HepG2 (cell line): ENCODE measurements around the gene POC1A. TPM values are rescaled to one million over a fixed set of nuclear protein-coding genes. Genes with fewer than 3 reads are reported as not detected.

Source experiments
- ATAC-seq: fragments of 200-7000 bp; cut with Tn5 transposase; 3 replicates; pipeline ENCODE4 v1.9.1; 2020; ENCODE audit warnings: mild to moderate bottlenecking, moderate library complexity
- BruUV-seq: library from RNA; stranded (reverse); fragments of 400-500 nt; replicated peaks from 2 replicates; lab custom pipeline; 2021; lab: Mats Ljungman, UMichigan
- CTCF ChIA-PET: fragments of 300-600 bp; formaldehyde crosslinking; extraction: SDS; loops from one replicate; lab custom pipeline; 2021; ENCODE audit warnings: low total read pairs, inconsistent platforms, low intra/inter-chr PET ratio; lab: Yijun Ruan, JAX
- POLR2A ChIA-PET: fragments of 350-600 bp; sonication (Branson Sonifier 250); formaldehyde crosslinking; loops from one replicate; lab custom pipeline; 2020; ENCODE audit warnings: antibody characterized with exemption, inconsistent platforms; lab: Yijun Ruan, JAX
- DNase-seq: peaks from one replicate; pipeline ENCODE4 v3.0.0-alpha.2; 2015; ENCODE audit warnings: low spot score
- FAIRE-seq: peaks from 3 replicates; lab custom pipeline; 2011; peaks lifted over from hg19 to GRCh38; lab: Jason Lieb, UNC
- H2AFZ ChIP-seq: one replicate; pipeline ENCODE4 v1.6.1; 2011; ENCODE audit warnings: low read length, inconsistent platforms
- H3K27ac ChIP-seq: fragments of 300-600 bp; 3 replicates; pipeline ENCODE4 v1.8.0; 2011; ENCODE audit warnings: mixed run types, mild to moderate bottlenecking, mixed read lengths, low read length, inconsistent platforms; ENCODE audit not compliant: insufficient read depth; ENCODE audit errors: extremely low read length
- H3K27me3 ChIP-seq, 2 experiments: fragments of 200-600 bp in 1 of 2; 2 replicates in 1 of 2; 3 replicates in 1 of 2; pipeline versions ENCODE4 v1.6.0 to v1.8.0; 2011; ENCODE audit warnings: low read length in 2 of 2, mild to moderate bottlenecking in 2 of 2, moderate library complexity in 2 of 2, inconsistent platforms in 1 of 2; ENCODE audit not compliant: insufficient read depth in 2 of 2, control insufficient read depth in 1 of 2
- H3K36me3 ChIP-seq, 2 experiments: fragments of 200-600 bp in 1 of 2; replicated peaks in 1 of 2; 2 replicates in 1 of 2; 3 replicates in 1 of 2; pipeline versions ENCODE4 v1.5.1 to v1.8.0; 2011; ENCODE audit warnings: low read length in 2 of 2, inconsistent platforms in 1 of 2; ENCODE audit not compliant: insufficient read depth in 2 of 2, control insufficient read depth in 1 of 2
- H3K4me1 ChIP-seq: 2 replicates; pipeline ENCODE4 v1.5.1; 2012; ENCODE audit warnings: low read length, inconsistent platforms; ENCODE audit not compliant: insufficient read depth
- H3K4me2 ChIP-seq: 2 replicates; pipeline ENCODE4 v1.6.0; 2011; ENCODE audit warnings: low read depth, low read length, inconsistent platforms
- H3K4me3 ChIP-seq, 3 experiments: fragments of 200-600 bp in 1 of 3; sonication (generic), shearing (Covaris generic) in 1 of 3; replicated peaks in 1 of 3; 2 replicates each; pipeline ENCODE4 v1.5.1; 2011 to 2016; ENCODE audit warnings: low read length in 3 of 3, inconsistent platforms in 2 of 3, low read depth in 2 of 3, mild to moderate bottlenecking in 2 of 3, control low read depth in 1 of 3, mixed read lengths in 1 of 3; ENCODE audit not compliant: insufficient read depth in 1 of 3
- H3K79me2 ChIP-seq: one replicate; pipeline ENCODE4 v1.6.1; 2011; ENCODE audit warnings: low read length, inconsistent platforms; ENCODE audit not compliant: insufficient read depth
- H3K9ac ChIP-seq: 2 replicates; pipeline ENCODE4 v1.6.0; 2011; ENCODE audit warnings: mild to moderate bottlenecking, low read depth, low read length, inconsistent platforms; ENCODE audit not compliant: insufficient read depth
- H3K9me3 ChIP-seq: 2 replicates; pipeline ENCODE4 v1.5.1; 2012; ENCODE audit warnings: mild to moderate bottlenecking, low read length
- H4K20me1 ChIP-seq: 2 replicates; pipeline ENCODE4 v1.6.0; 2011; ENCODE audit warnings: inconsistent platforms, mild to moderate bottlenecking, low read length, moderate library complexity; ENCODE audit not compliant: insufficient read depth
- HMGA1 ChIP-seq: sonication (generic); formaldehyde crosslinking; conservative IDR thresholded peaks from 2 replicates; pipeline ENCODE4 v1.4.0; 2020; ENCODE audit warnings: missing genetic modification reagents
- MEIS1 ChIP-seq: sonication (generic); formaldehyde crosslinking; IDR thresholded peaks from 2 replicates; pipeline ENCODE4 v1.9.0; 2021; ENCODE audit warnings: mild to moderate bottlenecking, missing genetic modification reagents, moderate library complexity, borderline replicate concordance
- PHF21A ChIP-seq: sonication (generic); formaldehyde crosslinking; IDR thresholded peaks from 2 replicates; pipeline ENCODE4 v1.5.0; 2020; ENCODE audit warnings: mild to moderate bottlenecking, missing genetic modification reagents
- PRMT3 ChIP-seq: sonication (generic); formaldehyde crosslinking; IDR thresholded peaks from 2 replicates; pipeline ENCODE4 v1.8.1; 2022; ENCODE audit warnings: low read depth, mild to moderate bottlenecking, moderate library complexity, missing genetic modification reagents, borderline replicate concordance
- YEATS2 ChIP-seq: sonication (generic); formaldehyde crosslinking; IDR thresholded peaks from 2 replicates; pipeline ENCODE4 v1.4.0; 2020; ENCODE audit warnings: missing genetic modification reagents, borderline replicate concordance
- ZNF180 ChIP-seq: sonication (generic); formaldehyde crosslinking; IDR thresholded peaks from 2 replicates; pipeline ENCODE4 v1.4.0; 2020; ENCODE audit warnings: low read depth, missing genetic modification reagents, borderline replicate concordance
- ZNF570 ChIP-seq: sonication (generic); formaldehyde crosslinking; IDR thresholded peaks from 2 replicates; pipeline ENCODE4 v1.4.0; 2020; ENCODE audit warnings: mild to moderate bottlenecking, missing genetic modification reagents, borderline replicate concordance
- ZNF768 ChIP-seq: sonication (generic); formaldehyde crosslinking; IDR thresholded peaks from 2 replicates; pipeline ENCODE4 v1.4.0; 2020; ENCODE audit warnings: missing genetic modification reagents
- ZSCAN31 ChIP-seq: sonication (generic); formaldehyde crosslinking; IDR thresholded peaks from 2 replicates; pipeline ENCODE4 v1.5.0; 2020; ENCODE audit warnings: low read depth, mild to moderate bottlenecking, missing genetic modification reagents
- WGBS: methylation state at CpG from one replicate; pipeline ENCODE4 v1.1.6; 2017; ENCODE audit warnings: low lambda C conversion rate; 5-methylcytosine and 5-hydroxymethylcytosine counted together
- in situ Hi-C: cut with HindIII; loops from 2 replicates; pipeline ENCODE4 v1.10.0; 2017; ENCODE audit warnings: low pct_unique_long_range_greater_than_20kb; ENCODE audit not compliant: extremely low pct_ligation_motif_present
- intact Hi-C: fragments of 100-400 bp; cut with micrococcal nuclease; formaldehyde crosslinking; loops from one replicate; pipeline ENCODE4 v1.10.0; 2022; ENCODE audit not compliant: unreplicated experiment
- polyA plus RNA-seq, 8 experiments: library from polyadenylated mRNA; depleted of rRNA in 3 of 8; stranded (reverse) in 7 of 8; unstranded in 1 of 8; fragments of >200 nt; fragmentation: Illumina TruSeq in 4 of 8; extraction: Trizol in 4 of 8; gene quantifications; 2 replicates each; pipeline versions ENCODE4 v1.2.1 to v1.2.3, GENCODE V29; 2011 to 2016; ENCODE audit warnings: low read depth in 4 of 8, missing spikeins in 1 of 8, mixed read lengths in 1 of 8; ENCODE audit not compliant: insufficient read depth in 1 of 8
- total RNA-seq, 5 experiments: library from RNA; depleted of rRNA; stranded (reverse); fragments of >200 nt; fragmentation: Illumina TruSeq; extraction: Trizol; gene quantifications; 2 replicates each; pipeline ENCODE4 v1.2.3, GENCODE V29; 2016; ENCODE audit warnings: low read depth in 1 of 5
- TF ChIP-seq, protein P1 (sequence below): sonication (generic); formaldehyde crosslinking; IDR thresholded peaks from 2 replicates; pipeline ENCODE4 v1.4.0; 2020; ENCODE audit warnings: missing genetic modification reagents, borderline replicate concordance
- TF ChIP-seq, protein P2 (sequence below), 2 experiments: sonication (generic) in 1 of 2; formaldehyde crosslinking in 1 of 2; IDR thresholded peaks; 2 replicates each; pipeline versions ENCODE4 v1.6.1 to v1.9.0; 2014 to 2022; ENCODE audit warnings: antibody characterized with exemption in 1 of 2, borderline replicate concordance in 1 of 2, inconsistent platforms in 1 of 2, low read depth in 1 of 2, missing genetic modification reagents in 1 of 2

POC1A gene
- total and polyA plus RNA-seq, 2 of the 13 experiments (the other 11 are each of a cell fraction or from before 2014, with no cell fraction given): 14.6 to 20.0 TPM

DNA sequence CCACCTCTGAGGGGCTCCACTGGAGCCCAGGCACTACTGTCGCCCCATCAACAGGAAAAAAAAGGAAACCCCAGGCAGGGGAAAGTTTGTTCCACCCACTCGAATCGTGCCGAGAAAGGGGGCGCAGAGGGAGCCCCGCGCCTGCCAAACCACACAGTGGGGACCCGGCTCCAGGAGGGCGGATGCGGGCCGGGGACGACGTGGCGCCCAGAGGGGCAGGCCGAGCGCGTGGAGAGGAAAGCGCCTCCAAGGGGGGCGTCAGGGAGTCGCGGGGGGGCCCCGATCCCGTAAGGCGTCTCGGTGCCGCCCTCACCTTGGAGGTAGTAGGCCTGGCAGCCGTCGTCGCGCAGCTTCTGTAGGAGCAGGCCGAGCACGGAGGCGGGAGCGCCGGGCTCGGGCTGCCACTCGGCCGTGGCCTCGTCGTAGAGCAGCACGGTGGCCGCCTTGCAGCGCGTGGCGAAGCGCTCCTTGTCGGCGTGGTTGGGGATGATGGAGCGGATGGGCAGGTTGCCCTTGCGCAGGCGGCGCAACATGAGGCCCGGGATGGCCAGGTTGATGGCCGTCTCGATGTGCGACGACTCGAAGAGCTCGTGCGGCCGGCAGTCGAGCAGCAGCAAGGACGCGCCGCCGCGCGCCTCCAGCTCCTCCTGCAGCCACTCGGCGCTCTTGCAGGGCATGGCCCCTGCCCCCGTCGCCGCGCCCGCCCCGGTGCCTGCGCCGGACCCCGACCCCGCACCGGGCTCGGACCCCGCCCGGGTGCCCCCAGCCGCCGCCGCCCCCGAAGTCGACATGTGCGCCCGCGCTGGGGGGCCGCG, 98.5 kb downstream of the POC1A start:
- Histone ChIP-seq H3K9ac (peak overlapping the region; percentile 50), H3K4me1 (peaks cover 54% of the 10 kb centered on the region), H3K79me2 (no peaks in the 10 kb centered on the region), H2AFZ (no peak overlapping the region), H3K27ac (no peak overlapping the region), H3K4me2 (peak overlapping the region; percentile 76), H3K4me3 (peak overlapping the region; percentile 42 to 68 (median 61); a peak in 5 of 6 replicates), H3K27me3 (peaks cover 2 to 26% of the 10 kb centered on the region in 2 experiments; a peak in 4 of 5 replicates), H4K20me1 (no peaks in the 10 kb centered on the region), H3K36me3 (peaks cover 7 to 20% of the 10 kb centered on the region in 2 experiments; a peak in 4 of 5 replicates), H3K9me3 (no peaks in the 10 kb centered on the region)
- intact Hi-C loops: loop anchor here (2.0 kb wide), 1 partner anchor 19 kb away; no protein-coding TSS in a partner anchor
- no peak for FAIRE-seq
- in situ Hi-C loops: loop anchor here (5.0 kb wide), 1 partner anchor 82 kb away; no protein-coding TSS in a partner anchor
- CTCF ChIA-PET: interaction anchor here (1.3 to 1.6 kb wide), 3 partner anchors 52 to 67 kb away, joined by 3 to 8 read pairs (median 4); no protein-coding TSS in a partner anchor
- BruUV-seq: no TSS peak
- peak; percentile 40 for DNase-seq
- WGBS: 38% methylated on average over 15 of the region's 94 CpGs
- POLR2A ChIA-PET: interaction anchor here (0.9 to 2.7 kb wide), 8 partner anchors 15 to 113 kb away, joined by 4 to 21 read pairs (median 11); partner anchors contain the start of genes ABHD14A, ABHD14B, PARP3 and POC1A
- ATAC-seq: peak; percentile 17
- TF ChIP-seq ZNF570 (no peak), YEATS2 (no peak), HMGA1 (CRISPR knock-in tag) (no peak), ZSCAN31 (CRISPR knock-in tag) (peak; percentile 29; the same call in 1 of the 2 replicates), MEIS1 (CRISPR knock-in tag) (no peak), ZNF768 (CRISPR knock-in tag) (peak; percentile 82), PRMT3 (CRISPR knock-in tag) (0 out of 2 replicates have a peak, but pooled peaks have one; percentile 43), PHF21A (CRISPR knock-in tag) (no peak), ZNF180 (CRISPR knock-in tag) (no peak)
- TF ChIP-seq, protein P1, sequence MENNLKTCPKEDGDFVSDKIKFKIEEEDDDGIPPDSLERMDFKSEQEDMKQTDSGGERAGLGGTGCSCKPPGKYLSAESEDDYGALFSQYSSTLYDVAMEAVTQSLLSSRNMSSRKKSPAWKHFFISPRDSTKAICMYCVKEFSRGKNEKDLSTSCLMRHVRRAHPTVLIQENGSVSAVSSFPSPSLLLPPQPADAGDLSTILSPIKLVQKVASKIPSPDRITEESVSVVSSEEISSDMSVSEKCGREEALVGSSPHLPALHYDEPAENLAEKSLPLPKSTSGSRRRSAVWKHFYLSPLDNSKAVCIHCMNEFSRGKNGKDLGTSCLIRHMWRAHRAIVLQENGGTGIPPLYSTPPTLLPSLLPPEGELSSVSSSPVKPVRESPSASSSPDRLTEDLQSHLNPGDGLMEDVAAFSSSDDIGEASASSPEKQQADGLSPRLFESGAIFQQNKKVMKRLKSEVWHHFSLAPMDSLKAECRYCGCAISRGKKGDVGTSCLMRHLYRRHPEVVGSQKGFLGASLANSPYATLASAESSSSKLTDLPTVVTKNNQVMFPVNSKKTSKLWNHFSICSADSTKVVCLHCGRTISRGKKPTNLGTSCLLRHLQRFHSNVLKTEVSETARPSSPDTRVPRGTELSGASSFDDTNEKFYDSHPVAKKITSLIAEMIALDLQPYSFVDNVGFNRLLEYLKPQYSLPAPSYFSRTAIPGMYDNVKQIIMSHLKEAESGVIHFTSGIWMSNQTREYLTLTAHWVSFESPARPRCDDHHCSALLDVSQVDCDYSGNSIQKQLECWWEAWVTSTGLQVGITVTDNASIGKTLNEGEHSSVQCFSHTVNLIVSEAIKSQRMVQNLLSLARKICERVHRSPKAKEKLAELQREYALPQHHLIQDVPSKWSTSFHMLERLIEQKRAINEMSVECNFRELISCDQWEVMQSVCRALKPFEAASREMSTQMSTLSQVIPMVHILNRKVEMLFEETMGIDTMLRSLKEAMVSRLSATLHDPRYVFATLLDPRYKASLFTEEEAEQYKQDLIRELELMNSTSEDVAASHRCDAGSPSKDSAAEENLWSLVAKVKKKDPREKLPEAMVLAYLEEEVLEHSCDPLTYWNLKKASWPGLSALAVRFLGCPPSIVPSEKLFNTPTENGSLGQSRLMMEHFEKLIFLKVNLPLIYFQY: no peak
- TF ChIP-seq, protein P2, sequence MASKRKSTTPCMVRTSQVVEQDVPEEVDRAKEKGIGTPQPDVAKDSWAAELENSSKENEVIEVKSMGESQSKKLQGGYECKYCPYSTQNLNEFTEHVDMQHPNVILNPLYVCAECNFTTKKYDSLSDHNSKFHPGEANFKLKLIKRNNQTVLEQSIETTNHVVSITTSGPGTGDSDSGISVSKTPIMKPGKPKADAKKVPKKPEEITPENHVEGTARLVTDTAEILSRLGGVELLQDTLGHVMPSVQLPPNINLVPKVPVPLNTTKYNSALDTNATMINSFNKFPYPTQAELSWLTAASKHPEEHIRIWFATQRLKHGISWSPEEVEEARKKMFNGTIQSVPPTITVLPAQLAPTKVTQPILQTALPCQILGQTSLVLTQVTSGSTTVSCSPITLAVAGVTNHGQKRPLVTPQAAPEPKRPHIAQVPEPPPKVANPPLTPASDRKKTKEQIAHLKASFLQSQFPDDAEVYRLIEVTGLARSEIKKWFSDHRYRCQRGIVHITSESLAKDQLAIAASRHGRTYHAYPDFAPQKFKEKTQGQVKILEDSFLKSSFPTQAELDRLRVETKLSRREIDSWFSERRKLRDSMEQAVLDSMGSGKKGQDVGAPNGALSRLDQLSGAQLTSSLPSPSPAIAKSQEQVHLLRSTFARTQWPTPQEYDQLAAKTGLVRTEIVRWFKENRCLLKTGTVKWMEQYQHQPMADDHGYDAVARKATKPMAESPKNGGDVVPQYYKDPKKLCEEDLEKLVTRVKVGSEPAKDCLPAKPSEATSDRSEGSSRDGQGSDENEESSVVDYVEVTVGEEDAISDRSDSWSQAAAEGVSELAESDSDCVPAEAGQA (IDR thresholded peaks at IDR 0.05; ENCODE audit: low read depth): 0 out of 2 replicates have a peak, but pooled peaks have one; percentile 34
- TF ChIP-seq, protein P2 (CRISPR knock-in tag; IDR thresholded peaks at IDR 0.05; ENCODE audit: borderline replicate concordance): peak; percentile 94
